OCI-M1 (cell line): ENCODE results near the gene GET3.
A peak's percentile ranks its signal among the peaks of the same experiment; 100 is the strongest.

Experiments
- DNase-seq: peaks from one replicate; lab custom pipeline; 2025; lab: John Stamatoyannopoulos, UW

The GET3 gene

DNA sequence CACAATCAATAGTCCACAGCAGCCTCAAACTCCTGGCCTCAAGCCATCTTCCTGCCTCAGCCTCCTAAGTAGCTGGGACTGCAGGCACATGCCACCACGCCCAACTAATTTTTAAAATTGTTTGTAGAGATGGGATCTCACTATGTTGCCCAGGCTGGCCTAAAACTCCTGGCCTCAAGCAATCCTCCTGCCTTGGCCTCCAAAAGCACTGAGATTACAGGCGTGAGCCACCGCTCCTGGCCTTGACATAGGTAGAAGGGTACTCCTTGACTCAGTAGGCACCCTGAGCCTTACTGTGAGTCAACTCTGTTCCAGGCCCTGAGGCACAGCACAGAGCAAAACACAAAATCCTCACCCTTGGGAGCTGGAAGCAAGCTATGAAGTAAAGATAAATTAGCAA is 21.4 kb upstream of the GET3 start:
- no peak for DNase-seq

- DNase-seq = no peak
These were observed 17.0 kb upstream of the GET3 start for GRCh38 chr19:12720296-12720695.

DNA sequence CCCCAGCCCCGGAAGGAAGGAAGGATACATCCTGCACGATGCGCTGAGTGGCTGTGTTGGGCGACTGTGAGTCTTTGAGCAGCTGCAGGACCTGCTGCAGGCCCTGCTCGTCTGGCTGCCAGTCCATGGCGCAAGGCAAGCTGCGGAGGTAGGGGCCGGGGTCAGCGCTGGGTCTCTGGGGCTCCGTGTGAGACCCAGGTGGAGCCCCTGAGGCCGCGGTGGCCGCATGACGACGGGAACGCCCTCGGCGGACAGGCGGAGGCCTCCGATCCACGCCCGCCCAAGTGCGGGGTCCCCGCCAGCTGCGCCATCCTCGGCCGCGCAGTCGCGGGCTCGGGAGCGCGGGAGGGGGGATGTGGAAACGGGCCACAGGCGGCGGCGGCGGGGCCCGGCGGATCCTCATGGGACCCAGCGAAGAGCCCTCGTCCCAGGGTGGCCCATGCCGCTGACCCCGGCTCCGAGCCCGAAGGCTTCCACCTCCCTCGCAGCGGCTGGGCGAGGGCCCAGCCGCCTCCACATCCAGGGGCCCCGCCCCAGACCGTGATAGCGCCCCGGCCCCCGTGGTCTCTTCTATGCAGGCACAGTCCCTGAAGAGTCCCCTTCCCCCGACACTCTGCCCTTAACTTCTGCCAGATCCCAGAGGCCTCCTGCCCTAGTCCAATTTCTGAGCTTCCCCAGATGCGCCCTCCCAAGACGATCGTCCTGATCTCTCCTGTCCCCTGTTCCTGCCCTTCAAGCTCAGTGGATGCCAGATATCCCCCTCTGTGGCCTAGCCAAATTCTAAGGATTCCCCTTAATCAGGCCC is 16.2 kb upstream of the GET3 start:
- DNase-seq = no peak

- DNase-seq = peak; percentile 44
These were observed 15.4 kb upstream of the GET3 start for GRCh38 chr19:12721656-12722565.

GRCh38 chr19:12722566-12723380 is 14.5 kb upstream of the GET3 start:
- DNase-seq = peak; percentile 96

DNA sequence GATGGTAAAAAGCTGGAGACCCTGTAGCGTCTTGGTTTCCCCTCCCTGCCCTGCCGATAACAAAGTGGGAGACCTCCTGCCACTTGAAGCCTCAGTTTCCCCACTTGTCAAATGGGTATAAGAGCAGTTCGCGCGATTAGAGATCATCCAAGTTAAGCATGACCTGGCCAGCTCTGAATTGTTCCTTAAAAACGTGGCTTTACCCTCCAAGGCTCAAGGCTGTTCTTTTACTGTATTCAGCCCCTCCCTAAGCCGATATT is 14.0 kb upstream of the GET3 start:
- no peak for DNase-seq

DNA sequence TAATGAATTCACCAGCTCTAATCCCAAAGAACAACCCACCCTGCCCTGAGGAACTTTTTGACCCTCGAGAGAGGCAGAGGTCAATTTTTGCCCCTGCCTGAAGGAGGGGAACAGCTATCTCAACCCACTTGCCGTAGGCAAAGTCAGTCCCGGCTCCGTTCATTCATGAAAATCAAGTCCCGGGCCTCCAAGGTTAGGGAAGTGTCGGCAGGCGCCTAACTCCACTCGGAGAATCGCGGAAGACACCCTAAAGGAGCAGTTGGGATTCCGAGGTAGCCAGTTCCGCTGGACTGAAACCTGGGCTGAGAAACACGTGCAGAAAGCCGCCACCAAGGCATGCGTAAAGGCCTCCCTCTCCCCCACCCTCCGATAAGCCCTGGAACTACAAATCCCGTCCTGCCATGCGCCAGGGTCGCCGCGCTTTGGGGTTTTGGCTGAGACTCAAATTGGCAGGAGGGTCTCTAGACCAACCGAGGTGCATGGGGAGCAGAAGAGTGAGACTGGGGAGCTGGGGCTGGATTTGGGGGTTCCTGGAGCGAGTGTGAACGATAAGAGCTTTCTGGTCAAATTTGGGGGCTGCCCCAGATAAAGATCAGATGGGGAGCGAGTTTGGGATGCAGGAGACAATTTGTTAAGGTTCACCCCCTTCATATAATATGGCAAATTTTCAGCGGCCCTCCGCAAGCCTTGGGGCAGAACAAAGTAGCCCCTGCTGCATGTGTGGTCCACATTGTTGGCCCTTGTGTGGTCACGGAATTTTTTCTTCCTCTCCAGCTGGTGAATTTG is 13.5 kb upstream of the GET3 start, which contains the start of gene TNPO2:
Gene TNPO2, minus strand, starts transcription at position 292 of the 786 bp plus-strand sequence. CDS start 2,955 bp downstream, outside the sequence.
- DNase-seq = peak; percentile 70

DNA sequence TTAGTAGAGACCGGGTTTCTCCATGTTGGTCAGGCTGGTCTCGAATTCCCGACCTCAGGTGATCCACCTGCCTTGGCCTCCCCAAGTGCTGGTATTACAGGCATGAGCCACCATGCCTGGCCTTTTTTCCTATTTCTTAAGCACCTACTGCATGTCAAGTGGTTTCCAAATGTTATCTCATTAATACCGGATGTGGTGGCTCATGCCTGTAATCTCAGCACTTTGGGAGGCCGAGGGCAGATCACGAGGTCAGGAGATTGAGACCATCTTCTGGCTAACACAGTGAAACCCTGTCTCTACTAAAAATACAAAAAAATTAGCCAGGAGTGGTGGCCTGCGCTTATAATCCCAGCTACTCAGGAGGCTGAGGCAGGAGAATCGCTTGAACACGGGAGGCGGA is 11.7 kb upstream of the GET3 start:
- peak; percentile 31 for DNase-seq

DNA sequence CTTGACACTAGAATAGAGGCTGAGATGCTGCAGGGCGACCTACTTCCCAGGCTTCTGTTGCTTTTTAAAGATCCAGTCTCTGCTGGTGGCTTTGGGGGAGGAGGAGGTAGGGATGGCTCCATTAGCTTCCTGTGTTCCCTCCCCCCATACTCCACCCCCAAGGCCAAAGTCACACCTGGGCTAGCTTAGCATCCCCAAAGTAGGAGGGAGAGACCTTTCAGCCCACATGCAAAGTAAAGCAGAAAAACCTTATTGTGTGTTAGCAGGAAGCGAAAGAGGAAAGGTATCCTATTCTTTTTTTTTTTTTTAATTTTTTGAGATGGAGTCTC is 10.3 kb upstream of the GET3 start:
- no peak for DNase-seq

- DNase-seq = no peak
These were observed 9.4 kb upstream of the GET3 start for GRCh38 chr19:12727745-12728433.

DNA sequence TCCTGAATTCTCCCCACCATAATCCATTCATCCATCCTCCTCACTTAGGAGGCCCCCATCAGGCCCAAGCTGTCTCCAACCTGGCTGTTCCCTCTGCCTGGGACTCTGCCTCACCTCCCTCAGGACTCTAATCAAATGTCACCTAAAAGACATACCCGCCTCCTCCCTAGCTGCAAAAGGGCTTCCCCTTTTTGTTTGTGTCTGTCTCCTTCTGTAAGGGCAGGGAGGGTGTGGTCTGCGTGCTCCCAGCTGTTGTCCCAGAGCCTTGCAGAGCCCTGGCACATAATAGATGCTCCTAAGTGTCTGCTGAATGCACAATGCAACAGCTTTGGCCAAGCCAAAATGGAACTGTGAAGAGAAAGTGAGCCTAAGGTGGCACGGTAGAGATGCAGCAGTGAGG is 7.2 kb upstream of the GET3 start:
- DNase-seq = no peak

GRCh38 chr19:12731337-12731736 is 6.0 kb upstream of the GET3 start:
- no peak for DNase-seq

- DNase-seq = peak; percentile 44
These were observed 3.7 kb upstream of the GET3 start for GRCh38 chr19:12733369-12734214.

DNA sequence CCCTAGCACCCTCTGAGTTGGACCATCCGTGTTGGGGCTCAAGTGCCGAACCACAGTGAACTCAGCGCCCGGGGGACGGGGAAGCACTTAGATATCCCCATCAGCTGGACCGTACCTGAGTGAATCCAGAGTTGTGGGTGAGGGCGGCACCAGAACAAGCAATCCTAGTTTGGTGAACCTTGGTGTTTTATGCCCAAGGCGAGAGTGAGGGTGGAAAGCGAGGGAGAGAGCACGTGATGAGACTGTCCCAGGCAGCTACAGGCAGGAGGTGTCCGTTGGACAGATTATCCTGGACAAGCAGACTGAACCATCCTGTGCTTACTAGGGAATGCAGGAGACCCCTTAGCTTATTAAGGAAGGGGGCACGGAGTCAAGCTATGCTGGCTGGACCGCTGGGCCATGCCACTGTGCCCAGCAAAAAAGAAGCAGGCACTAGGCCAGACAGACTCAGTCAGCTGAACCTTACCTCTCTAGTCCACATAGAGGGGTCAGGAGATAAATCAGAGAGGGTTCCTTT is 596 bp downstream of the GET3 start:
- DNase-seq = no peak

DNA sequence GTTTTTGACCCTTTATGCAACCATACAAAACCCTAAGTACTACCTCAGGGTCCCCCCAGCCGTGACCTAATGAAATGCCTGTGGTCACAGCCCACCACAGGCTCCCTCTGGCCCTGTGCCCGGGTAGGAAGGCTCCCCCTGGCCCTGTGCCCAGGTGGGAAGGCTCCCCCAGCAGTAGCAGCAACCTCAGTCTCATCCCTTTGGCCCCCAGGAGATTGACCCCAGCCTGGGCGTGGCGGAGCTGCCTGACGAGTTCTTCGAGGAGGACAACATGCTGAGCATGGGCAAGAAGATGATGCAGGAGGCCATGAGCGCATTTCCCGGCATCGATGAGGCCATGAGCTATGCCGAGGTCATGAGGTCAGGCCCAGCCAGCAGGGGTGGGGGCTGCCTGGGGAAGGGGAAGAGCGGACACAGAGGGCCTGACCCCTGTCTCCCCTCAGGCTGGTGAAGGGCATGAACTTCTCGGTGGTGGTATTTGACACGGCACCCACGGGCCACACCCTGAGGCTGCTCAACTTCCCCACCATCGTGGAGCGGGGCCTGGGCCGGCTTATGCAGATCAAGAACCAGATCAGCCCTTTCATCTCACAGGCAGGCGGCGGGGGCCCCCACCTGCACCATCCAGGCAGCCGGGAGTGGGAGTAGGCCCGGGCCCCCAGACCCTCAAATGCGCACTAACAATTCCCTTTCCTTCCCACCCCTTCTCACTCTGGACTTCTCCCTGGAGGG is 8.0 kb downstream of the GET3 start:
- no peak for DNase-seq

DNA sequence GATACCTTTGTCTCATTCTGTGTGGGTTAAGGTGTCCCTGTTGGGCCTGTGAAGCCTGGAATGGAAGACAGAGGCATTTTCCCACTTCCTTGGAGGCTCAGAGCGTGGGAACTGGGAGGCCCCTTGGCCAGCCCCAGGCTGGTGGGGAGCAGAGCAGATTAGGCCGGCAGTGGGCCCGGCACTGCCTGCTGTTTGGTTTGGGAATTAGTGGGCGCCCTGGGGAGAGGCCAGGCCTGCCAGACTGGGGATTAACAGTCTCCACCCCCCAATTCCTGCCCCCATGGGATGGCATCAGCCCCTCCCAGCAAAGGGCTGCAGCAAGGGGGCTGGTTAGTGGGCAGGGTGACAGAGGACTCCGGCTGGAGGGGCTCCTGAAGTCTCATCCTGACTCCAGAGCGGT is 11.2 kb downstream of the GET3 start:
- DNase-seq = no peak

DNA sequence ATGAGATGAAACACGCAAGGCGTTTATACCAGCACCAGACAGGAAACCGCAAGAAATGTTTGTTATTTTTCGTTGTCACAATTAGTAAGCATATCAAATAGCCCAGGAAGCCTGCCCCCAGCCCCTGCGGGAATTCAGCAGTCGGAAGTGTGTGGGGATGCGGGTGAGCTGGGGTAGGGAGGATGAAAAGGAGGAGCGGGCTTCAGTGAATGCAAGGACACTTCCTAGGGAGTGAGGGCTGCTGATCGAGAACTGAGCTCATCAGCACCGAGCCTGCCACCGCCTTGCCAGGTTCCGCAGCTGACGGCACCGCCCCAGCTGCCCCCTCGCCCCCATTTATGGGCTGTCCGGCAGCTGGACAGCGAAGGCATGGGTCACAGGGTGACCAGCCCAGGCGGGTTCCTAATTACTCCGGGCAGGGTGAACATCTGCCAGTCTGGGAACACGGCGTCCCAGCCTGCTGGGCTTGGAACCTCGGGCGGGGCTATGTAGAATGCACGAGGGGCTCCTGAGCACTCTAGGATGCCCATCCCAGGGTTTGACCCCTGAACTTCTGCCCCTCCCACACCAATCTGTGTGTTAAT is 12.7 kb downstream of the GET3 start:
- no peak for DNase-seq

DNA sequence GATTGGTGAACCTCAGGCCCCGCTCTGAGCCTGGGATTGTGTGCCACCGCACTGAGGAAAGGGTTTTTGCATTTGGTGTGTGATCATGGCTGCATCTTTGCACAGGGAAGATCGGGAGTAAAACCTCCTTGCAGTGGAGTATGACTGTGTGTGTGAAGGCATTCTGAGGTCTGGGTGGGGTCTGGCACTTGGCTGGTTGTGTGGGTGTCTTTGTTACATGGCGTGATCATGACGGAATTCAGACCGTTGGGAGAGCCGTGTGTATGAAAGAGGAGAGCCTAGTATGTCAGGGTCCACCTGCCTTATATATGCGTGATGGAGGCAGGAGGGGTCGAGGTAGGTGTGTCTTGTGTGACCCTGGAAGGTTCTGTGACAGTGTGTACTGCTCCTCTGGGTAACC is 13.6 kb downstream of the GET3 start:
- DNase-seq = no peak

- DNase-seq = no peak
These were observed 14.3 kb downstream of the GET3 start, which contains the start of gene BEST2 for GRCh38 chr19:12751635-12752034. Gene BEST2 (plus strand): TSS chr19:12751791. CDS start chr19:12752593, 802 bp downstream.
